Measurements from ENCODE around the gene ANP32E.
"Not testable (repeated sequence)": the region's sequence is repeated elsewhere in the genome, so short reads cannot be mapped to it uniquely, and the experiment has no call there.

Gene ANP32E

DNA sequence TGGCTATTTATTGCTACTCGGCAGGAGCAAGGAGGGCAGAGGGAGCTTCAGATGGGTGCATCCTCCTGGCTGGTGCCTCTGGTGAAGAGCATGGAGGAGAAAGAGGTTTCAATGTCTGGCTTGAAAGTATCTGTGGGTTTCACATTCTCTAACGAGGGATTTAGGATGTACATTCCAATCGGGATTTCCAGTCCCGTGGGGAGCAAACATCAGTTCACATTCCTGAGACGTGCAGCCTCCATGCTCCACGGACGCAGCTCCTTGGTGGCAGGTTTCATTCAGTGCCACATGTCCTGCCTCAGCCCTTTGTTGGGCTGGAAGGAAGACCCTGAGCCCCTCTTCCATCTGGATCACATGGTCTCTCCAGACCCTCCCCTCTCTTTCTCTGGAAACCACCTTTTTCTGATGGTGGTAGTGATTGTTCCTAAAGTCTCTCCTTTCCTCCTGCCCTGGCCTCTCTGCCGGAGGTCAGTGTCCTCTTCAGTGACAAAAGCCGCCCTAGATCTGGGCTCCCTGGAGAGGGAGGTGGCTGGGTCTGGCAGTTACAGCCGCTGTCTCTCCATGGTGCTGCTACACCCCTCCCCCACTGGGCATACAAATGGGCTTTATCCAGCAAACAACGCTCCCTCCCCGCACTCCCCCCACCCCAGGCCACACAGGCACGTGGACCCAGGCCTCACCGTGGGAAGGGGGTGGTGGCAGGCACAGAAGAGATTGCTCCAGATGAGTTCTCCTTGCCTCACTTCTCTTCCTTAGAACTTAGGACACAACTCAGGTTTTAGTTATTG, 20.8 kb upstream of the ANP32E start:
- peak; percentile 39 for DNase-seq (ENCODE audit: low spot score)

- DNase-seq (ENCODE audit: low spot score) = no peak
These were observed 20.3 kb upstream of the ANP32E start for GRCh38 chr1:150256198-150256553.

DNA sequence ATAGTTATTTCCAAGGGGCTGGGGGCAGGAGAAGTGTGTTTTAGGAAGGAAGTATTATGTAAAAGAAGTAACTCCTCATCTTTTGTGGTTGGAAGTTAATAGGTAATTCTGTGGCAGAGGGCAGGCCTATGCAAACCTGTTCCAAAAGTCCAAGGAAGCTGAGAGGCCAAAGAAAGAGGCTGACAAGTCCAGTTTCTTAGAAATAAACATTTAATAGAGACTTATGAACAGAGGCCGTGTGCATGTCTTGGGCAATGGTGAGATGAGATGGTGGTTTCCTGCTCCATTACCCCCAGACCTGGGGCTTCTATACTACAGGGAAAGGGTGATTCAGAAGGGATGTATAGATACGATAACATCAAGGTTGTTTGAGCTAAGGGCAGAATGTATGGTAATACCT, 14.0 kb upstream of the ANP32E start:
- no peak for DNase-seq (ENCODE audit: low spot score)

- DNase-seq (ENCODE audit: low spot score) = no peak
These were observed 7.1 kb upstream of the ANP32E start for GRCh38 chr1:150243003-150243402.

DNA sequence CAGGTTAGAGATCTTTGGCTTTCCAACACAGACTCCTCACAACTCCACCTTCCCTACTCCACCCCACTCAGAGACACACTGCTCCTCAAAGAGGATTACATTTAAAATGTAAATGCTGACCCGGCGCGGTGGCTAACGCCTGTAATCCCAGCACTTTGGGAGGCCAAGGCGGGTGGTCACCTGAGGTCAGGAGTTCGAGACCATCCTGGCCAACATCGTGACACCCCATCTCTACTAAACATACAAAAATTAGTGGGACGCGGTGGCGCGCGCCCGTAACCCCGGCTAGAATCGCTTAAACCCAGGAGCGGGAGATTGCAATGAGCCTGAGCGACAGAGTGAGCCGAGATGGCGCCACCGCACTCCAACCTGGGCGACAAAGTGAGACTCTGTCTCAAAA, 1.8 kb upstream of the ANP32E start:
- DNase-seq (ENCODE audit: low spot score) = no peak

- not testable (repeated sequence) for DNase-seq (ENCODE audit: low spot score)
These were observed 1.3 kb upstream of the ANP32E start for GRCh38 chr1:150237176-150237575.

GRCh38 chr1:150236614-150237100, 745 bp upstream of the ANP32E start:
- DNase-seq (ENCODE audit: low spot score) = no peak

DNA sequence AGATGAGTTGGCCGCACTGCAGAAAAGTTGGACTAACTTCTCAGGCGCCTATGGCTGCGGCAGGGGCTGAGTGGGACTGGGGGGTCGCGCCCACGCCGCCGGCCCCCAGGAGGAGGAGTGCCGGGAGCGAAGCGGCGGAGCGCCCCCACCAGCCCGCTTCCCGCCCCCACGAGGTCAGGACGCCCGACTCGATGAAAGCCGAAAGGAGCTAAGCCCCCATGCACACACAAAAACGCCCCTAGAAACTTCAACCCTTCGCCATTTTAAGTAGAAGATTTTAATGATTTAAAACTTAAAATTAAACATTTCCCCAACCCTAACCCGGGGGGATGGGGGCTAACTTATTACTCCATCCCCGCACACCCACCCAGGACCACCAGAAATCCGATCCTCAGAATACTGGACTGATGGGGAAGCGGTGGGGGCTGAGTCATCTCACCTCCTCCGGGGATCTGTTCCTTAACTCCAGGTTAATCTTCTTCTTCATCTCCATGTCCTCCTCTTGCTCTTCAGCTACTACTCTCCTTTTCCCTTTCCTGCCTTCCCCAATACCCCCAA, 539 bp downstream of the ANP32E start:
- peak; percentile 30 for DNase-seq (ENCODE audit: low spot score)

DNA sequence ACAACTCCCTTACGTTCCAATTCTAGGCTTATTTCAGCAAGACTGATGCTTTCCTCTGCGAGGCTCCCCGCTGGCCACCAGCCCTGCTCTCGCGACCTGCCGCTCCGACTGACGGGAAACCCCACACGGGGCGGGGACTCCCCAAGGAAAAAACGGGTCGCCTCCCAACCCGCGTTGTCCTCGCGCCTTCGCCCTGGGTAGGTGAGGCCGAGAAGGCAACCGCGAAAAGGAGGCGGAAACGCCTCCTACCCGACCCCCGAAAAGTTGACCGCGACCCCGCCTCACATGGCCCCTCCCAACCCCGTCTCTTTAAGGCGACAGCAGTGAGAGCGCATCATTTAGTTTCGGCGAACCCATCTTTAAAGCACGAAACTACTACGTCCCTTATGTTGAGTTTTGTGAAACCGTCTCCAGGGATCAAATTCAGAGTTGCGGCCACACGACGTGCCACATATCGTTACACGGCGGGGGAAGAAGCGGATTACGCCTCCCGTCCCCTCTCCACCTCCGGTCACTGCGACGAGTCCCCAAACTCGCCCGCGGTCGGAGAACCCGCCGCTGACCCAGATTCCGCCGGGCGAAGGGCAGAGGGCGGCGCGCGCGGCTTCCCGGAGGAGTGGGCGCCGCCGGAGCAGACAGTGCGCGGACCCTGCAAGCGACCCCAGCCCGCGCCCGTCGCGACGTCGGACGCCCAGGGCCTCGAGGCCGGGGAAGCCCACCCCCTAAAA, 1.2 kb downstream of the ANP32E start:
- peak; percentile 85 for DNase-seq (ENCODE audit: low spot score)

GRCh38 chr1:150234309-150234565, 1.7 kb downstream of the ANP32E start:
- no peak for DNase-seq (ENCODE audit: low spot score)

DNA sequence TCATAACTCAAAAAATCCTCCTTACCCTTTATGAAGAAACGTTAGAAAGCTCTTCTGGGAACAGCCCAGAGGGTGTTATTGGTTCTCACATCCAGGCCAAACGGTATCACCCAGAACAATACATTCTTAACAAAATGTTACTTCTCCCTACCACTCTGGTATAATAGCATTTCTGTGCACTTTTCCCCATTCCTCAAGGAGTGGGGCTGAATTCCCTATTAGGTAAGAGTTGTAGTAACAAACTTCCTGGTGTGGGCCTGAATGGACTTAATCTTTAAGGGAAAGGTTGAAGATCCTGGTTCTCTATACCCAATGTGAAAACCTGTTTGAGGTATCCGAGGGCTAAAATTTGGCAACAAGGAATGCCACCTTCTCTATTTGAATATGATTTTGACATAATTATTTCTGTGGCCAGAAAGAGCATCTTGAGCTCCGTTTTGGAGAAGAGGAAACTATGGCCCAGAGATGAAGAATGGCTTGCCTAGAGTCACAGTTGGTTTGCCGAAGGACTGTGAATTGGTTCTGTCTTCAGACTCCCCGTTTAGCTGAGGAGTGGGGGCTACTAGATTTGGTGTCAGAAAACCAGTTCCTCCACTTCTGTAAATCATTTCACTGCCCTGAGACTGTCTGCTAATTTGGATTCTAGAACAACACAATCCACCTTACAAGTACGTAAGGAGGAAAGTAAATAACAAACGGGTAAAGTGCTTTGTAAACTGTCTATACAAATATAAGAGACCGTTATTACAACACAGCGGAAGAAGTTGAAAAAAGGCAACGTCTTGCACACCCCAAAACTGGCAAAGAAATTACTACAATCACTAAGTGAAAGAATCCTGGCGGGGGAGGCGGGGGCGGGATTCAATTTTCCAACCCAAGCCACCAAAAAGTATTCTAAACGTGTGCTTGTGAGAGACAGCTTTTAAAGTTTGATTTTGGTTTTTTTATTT, 2.3 kb downstream of the ANP32E start:
- DNase-seq (ENCODE audit: low spot score) = peak; percentile 21

- DNase-seq (ENCODE audit: low spot score) = not testable (repeated sequence)
These were observed 3.0 kb downstream of the ANP32E start for GRCh38 chr1:150232921-150233320.

DNA sequence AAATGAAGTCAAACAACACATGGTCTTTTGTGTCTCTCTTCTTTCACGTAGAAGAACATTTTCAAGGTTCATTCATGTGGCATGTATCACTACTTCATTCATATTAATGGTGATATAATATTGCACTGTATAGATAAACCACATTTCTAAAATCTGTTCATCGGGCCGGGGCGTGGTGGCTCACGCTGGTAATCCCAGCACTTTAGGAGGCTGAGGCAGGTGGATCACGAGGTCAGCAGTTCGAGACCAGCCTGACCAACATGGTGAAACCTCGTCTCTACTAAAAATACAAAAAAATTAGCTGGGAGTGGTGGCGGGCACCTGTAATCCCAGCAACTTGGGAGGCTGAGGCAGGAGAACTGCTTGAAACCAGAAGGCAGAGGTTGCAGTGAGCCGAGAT, 7.7 kb downstream of the ANP32E start:
- not testable (repeated sequence) for DNase-seq (ENCODE audit: low spot score)

DNA sequence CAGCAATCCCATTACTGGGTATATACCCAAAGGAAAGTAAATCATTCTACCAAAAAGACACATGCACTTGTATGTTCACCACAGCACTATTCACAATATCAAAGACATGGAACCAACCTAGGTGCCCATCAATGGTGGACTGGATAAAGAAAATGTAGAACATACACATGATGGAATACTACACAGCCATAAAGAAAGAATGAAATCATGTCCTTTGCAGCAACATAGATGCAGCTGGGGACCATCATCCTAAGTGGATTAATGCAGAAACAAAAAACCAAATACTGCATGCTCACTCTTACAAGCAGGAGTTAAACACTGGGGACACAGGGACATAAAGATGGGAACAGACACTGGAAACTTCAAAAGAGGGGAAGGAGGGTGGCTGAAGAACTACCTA, 8.7 kb downstream of the ANP32E start:
- no peak for DNase-seq (ENCODE audit: low spot score)

- DNase-seq (ENCODE audit: low spot score) = no peak
These were observed 9.4 kb downstream of the ANP32E start for GRCh38 chr1:150226486-150226885.

DNA sequence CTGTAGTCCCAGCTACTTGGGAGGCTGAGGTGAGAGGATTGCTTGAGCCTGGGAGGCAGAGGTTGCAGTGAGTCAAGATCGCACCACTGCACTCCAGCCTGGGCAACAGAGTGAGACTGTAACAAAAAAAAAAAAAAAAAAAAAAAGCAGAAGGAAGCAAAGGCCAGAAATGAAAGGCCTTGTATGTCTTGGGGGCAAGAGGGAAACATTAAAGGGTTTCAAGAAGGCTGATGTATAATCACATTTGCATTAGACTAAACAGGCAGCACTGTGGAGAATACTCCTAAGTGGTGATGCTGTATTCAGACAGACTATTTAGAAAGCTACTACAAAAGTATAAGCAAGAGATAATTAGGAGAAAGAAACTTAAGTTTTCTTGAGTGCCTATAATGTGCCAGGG, 10.4 kb downstream of the ANP32E start:
- no peak for DNase-seq (ENCODE audit: low spot score)

DNA sequence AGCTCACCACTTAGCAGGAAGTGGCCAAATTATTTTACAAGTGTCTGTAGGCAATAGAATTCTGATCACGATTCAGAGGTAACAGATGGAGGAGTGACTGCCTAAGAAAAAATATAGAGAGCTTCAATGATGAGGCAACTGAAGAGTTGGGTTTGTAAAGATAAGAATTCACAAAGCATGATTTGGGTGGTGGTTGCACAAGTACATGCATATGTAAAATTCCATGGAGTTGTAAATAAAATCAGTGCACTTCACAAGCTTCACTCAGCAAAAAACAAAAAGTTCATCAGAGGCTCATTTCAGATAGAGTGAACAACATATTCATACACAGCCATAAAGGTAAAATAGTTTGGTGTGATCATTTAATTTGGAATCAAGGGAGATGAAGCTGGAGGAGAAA, 10.9 kb downstream of the ANP32E start:
- DNase-seq (ENCODE audit: low spot score) = no peak

DNA sequence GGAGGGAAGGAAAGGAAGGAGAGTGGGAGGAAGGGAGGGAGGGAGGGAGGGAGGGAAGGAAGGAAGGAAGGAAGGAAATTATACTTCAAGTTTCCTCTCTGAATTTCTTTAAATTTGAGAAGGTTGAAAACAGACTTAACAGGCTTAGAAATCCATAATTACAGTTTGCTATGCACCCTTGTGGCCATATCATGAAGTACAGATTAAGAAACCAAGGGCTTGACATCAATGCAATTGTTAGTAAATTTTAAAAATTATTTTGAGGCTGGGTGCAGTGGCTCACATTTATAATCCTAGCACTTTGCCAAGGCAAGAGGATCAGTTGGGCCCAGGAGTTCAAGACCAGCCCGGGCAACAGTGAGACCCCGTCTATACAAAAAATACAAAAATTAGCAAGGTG, 14.4 kb downstream of the ANP32E start:
- DNase-seq (ENCODE audit: low spot score) = peak; percentile 49

- DNase-seq (ENCODE audit: low spot score) = not testable (repeated sequence)
These were observed 20.1 kb downstream of the ANP32E start for GRCh38 chr1:150215855-150216254.

- DNase-seq (ENCODE audit: low spot score) = not testable (repeated sequence)
These were observed 21.7 kb downstream of the ANP32E start for GRCh38 chr1:150214099-150214756.

Data from AG20443 (cell line).